ENCODE measurements around the gene WDR90.

The WDR90 gene

DNA sequence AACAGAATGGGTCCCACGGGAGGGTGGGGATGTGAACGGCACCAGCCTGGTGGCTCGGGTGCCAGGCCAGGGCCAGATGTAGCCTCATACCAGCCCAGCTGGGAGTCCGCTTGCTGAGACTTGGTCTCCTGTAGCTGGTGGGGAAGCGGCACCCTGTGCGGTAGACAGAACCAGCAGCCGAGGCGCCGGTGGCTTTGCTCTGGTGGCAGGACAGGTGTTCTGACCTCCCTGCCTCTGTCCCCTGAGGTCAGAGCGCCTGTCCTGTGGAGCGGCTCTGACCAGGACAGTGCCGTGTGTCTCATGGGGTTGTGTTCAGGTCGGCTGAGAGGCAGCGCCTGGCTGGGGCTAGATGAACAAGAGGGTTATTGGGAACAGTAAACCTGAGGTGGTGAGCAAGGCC is 39.2 kb upstream of the WDR90 start:
- CTCF ChIA-PET: interaction anchor here (1.1 to 1.5 kb wide), 2 partner anchors 11 kb away, joined by 6 read pairs; no protein-coding TSS in a partner anchor
- TF ChIP-seq, protein P1, sequence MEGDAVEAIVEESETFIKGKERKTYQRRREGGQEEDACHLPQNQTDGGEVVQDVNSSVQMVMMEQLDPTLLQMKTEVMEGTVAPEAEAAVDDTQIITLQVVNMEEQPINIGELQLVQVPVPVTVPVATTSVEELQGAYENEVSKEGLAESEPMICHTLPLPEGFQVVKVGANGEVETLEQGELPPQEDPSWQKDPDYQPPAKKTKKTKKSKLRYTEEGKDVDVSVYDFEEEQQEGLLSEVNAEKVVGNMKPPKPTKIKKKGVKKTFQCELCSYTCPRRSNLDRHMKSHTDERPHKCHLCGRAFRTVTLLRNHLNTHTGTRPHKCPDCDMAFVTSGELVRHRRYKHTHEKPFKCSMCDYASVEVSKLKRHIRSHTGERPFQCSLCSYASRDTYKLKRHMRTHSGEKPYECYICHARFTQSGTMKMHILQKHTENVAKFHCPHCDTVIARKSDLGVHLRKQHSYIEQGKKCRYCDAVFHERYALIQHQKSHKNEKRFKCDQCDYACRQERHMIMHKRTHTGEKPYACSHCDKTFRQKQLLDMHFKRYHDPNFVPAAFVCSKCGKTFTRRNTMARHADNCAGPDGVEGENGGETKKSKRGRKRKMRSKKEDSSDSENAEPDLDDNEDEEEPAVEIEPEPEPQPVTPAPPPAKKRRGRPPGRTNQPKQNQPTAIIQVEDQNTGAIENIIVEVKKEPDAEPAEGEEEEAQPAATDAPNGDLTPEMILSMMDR (IDR thresholded peaks at IDR 0.05; ENCODE audit: control extremely low read depth, extremely low read depth, low read depth, missing control alignments): no peak
- DNase-seq (ENCODE audit: extremely low spot score): no peak
- POLR2A ChIA-PET: no interaction called here

DNA sequence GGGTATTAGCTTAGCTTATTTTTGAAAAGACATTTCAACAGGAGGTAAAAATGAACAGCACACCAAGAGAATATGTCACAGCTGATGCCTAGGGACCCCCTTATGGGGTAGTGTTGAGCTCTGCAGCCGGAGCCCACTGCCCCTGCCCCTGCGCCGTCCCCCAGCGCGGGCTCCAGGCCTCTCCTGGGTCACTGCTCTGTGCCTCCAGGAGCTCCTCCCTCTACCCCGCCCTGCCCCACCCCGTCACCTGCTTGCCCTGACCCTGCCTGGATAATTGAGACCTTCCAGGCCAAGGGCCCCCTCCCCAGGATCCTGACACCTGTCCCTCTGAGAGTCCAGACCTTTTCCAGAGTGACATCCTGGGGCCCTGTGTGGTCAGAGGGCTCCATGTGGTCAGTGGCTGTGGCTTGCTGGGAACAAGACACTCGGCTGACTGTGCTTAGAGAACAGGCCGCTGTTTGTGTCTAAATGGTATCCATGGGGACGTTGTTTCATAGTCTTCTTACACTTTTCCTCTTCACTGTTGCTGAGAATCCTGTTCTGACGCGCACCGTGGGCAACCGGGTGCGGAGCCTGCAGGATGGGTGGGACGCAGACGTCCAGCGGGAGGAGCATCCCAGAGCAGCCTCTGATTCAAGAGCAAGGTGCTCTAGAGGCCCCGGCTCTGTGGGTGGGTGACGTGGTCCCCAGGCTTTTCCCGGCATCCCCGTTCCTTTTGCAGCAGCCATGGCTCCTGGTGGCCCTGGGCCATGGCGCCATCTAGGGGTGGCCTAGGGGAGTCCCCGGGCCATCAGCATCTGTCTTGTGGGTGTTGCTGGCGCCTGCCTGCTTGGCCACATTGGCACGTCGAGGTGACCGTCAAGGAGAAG is 38.4 kb upstream of the WDR90 start:
- CTCF ChIA-PET: interaction anchor here (0.7 to 1.5 kb wide), 3 partner anchors 10 to 12 kb away, joined by 4 to 6 read pairs (median 6); no protein-coding TSS in a partner anchor
- POLR2A ChIA-PET: no interaction called here
- DNase-seq (ENCODE audit: extremely low spot score): no peak
- TF ChIP-seq, protein P1 (IDR thresholded peaks at IDR 0.05; ENCODE audit: control extremely low read depth, extremely low read depth, low read depth, missing control alignments): peak; percentile 30

DNA sequence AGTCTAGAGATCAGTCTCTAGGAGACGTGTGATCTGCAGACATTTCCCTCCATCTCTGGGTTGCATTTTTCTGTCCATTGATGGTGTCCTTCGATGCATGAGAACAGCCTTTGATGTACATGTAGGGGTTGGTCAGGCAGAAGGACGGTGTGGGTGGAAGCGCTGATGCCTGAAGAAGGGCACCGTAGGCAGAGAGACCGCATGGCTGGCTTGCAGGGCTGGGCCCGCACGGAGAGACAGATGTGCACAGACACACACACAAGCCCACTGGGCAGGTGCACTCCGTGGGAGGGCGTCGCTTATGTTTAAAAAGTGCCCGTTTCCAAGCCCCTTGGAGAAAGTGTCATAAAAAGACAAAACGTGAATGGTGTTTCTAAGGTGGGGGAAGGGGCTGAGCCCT is 34.0 kb upstream of the WDR90 start:
- no peak for DNase-seq (ENCODE audit: extremely low spot score)
- POLR2A ChIA-PET: no interaction called here
- TF ChIP-seq, protein P1 (IDR thresholded peaks at IDR 0.05; ENCODE audit: control extremely low read depth, extremely low read depth, low read depth, missing control alignments): no peak
- CTCF ChIA-PET: no interaction called here

DNA sequence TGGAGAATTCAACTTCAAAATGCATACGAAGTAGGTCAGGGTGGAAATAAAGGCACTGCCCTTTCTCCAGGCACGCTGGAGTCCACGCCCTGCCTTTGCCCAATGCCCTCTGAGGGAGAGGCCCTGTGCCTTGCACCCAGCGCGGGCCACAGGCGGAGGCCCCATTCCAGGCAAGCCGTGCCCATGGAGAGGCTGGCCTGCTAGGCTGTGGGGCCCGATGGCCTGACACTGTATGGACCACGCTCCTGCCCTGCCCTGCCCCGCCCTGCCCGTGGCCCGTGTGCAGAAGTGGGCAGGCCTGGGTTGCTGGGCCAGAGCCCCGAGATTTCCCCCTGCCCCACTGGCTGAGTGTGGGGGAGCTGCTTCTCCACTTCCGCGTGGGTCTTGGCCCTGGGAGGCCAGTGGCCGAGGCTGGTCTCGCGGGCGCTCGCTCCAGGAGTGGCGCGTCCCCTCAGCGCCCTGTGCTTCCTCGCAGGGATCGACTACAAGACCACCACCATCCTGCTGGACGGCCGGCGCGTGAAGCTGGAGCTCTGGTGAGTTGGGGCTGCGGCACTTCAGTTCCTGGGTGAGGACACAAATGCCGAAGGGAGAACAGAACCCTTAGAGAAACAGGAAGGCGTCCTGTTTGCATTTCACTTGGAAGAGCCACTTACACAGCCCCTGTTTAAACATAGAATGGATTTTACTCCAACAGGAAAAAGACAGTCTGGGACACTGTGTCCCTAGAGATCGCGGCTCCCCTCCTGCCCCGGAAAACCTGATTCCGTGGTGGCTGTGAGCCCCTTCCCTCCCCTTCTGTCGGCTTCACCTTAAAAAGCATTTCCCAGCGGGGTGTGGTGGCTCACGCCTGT is 32.2 kb upstream of the WDR90 start:
- no peak for DNase-seq (ENCODE audit: extremely low spot score)
- POLR2A ChIA-PET: no interaction called here
- CTCF ChIA-PET: no interaction called here
- TF ChIP-seq, protein P1 (IDR thresholded peaks at IDR 0.05; ENCODE audit: control extremely low read depth, extremely low read depth, low read depth, missing control alignments): no peak

DNA sequence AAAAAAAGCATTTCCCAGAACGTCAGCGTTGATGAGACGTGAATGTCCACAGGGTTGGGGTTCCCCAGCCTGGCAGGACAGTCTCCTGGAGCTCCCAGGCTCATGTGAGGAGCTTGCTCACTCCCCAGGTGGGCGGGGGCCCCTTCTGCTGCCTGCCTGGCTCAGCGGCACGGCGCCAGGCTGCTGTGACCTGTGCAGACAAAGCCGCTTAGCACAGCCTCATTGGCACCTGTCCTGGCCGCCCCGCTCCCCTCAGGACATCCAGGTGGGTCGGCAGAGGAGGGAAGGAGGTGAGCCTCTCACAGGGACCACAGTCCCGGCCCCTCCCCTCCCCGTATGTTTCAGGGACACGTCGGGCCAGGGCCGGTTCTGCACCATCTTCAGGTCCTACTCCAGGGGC is 31.3 kb upstream of the WDR90 start:
- DNase-seq (ENCODE audit: extremely low spot score): no peak
- ChIA-PET POLR2A (no interaction called here), CTCF (no interaction called here)
- TF ChIP-seq, protein P1 (IDR thresholded peaks at IDR 0.05; ENCODE audit: control extremely low read depth, extremely low read depth, low read depth, missing control alignments): no peak

DNA sequence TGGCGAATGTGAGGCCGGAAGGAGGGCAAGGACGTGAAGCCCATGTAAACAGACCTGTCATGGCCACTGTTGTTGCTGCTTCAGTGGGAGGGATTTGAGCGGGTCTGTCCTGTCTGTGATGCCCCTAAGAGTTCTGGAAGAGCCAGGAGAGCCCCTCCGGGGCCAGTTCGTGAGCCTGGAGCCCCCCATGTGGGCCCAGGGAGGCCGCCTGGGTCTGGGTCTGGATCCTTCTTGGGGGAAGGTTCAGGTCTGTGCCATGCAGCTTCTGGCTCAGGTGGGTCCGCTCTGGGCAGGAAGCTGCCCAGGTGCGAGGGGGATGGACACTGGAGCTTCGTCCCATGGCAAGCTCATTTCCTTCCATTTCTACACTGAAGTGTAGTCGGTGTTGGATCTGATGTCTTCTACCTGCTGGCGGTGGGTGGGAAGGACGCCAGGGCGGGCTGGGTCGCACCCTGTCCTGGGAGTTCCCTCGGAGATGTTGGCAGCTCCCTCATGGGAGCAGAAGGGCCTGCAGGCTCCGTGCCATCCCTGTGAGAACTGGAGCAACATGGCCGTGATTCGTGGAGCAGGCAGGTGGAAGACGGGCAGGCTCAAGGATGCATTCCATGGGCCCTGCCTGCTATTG is 29.6 kb upstream of the WDR90 start:
- TF ChIP-seq, protein P1 (IDR thresholded peaks at IDR 0.05; ENCODE audit: control extremely low read depth, extremely low read depth, low read depth, missing control alignments): no peak
- ChIA-PET CTCF (no interaction called here), POLR2A (no interaction called here)
- DNase-seq (ENCODE audit: extremely low spot score): no peak
